Fibroblast of lung (primary cell): ENCODE results near the gene SPRR1B. TPM values are rescaled to one million over a fixed set of nuclear protein-coding genes. Genes with fewer than 3 reads are reported as not detected.

Experiments used
- DNase-seq, 2 donors: peaks; one replicate each; pipeline versions ENCODE4 v3.0.0 to v3.0.0-alpha.2; 2010; ENCODE audit warnings: low read depth in 2 of 2
- H2AFZ ChIP-seq: 2 replicates; pipeline ENCODE4 v1.5.1; 2012; ENCODE audit warnings: low read length, control low read depth, inconsistent platforms
- H3K27ac ChIP-seq: 2 replicates; pipeline ENCODE4 v1.5.1; 2011; ENCODE audit warnings: low read length, control low read depth; ENCODE audit not compliant: insufficient read depth
- H3K27me3 ChIP-seq: 2 replicates; pipeline ENCODE4 v1.5.1; 2011; ENCODE audit warnings: mild to moderate bottlenecking, low read length; ENCODE audit not compliant: control insufficient read depth, insufficient read depth
- H3K36me3 ChIP-seq: 2 replicates; pipeline ENCODE4 v1.5.1; 2011; ENCODE audit warnings: low read length; ENCODE audit not compliant: control insufficient read depth, insufficient read depth
- H3K4me1 ChIP-seq: 2 replicates; pipeline ENCODE4 v1.5.1; 2011; ENCODE audit warnings: low read length; ENCODE audit not compliant: control insufficient read depth, insufficient read depth; ENCODE audit errors: extremely low read depth
- H3K4me2 ChIP-seq: 2 replicates; pipeline ENCODE4 v1.5.1; 2011; ENCODE audit warnings: low read length, control low read depth; ENCODE audit not compliant: insufficient read depth; ENCODE audit errors: extremely low read depth
- H3K4me3 ChIP-seq, 4 experiments: fragments of 200-600 bp in 1 of 4; sonication (generic) in 1 of 4; replicated peaks in 1 of 4; 2 replicates each; pipeline ENCODE4 v1.5.1; 2011 to 2016; ENCODE audit warnings: low read length in 4 of 4, low read depth in 3 of 4, mild to moderate bottlenecking in 3 of 4, control low read depth in 2 of 4, inconsistent platforms in 1 of 4, mixed read lengths in 1 of 4; ENCODE audit not compliant: insufficient read depth in 1 of 4; ENCODE audit errors: control extremely low read depth in 1 of 4
- H3K79me2 ChIP-seq: 2 replicates; pipeline ENCODE4 v1.5.1; 2012; ENCODE audit warnings: mild to moderate bottlenecking, low read length, inconsistent platforms; ENCODE audit not compliant: control insufficient read depth, insufficient read depth
- H3K9ac ChIP-seq: 2 replicates; pipeline ENCODE4 v1.5.1; 2011; ENCODE audit warnings: mild to moderate bottlenecking, low read length, control low read depth; ENCODE audit not compliant: insufficient read depth
- H3K9me3 ChIP-seq: 2 replicates; pipeline ENCODE4 v1.5.1; 2012; ENCODE audit warnings: low read depth, low read length; ENCODE audit not compliant: control insufficient read depth, insufficient read depth
- H4K20me1 ChIP-seq: 2 replicates; pipeline ENCODE4 v1.5.1; 2011; ENCODE audit warnings: low read length; ENCODE audit not compliant: control insufficient read depth, insufficient read depth; ENCODE audit errors: extremely low read depth
- EZH2 ChIP-seq: IDR thresholded peaks from 2 replicates; pipeline ENCODE4 v1.5.1; 2012; ENCODE audit warnings: low read length, control low read depth, mild to moderate bottlenecking; ENCODE audit errors: missing control alignments
- polyA plus RNA-seq, 2 donors: library from polyadenylated mRNA; depleted of rRNA in 1 of 2; stranded (reverse) in 1 of 2; unstranded in 1 of 2; fragments of >200 nt; gene quantifications; 2 replicates each; pipeline ENCODE4 v1.2.1, GENCODE V29; 2011 to 2012; ENCODE audit warnings: missing spikeins in 1 of 2
- total RNA-seq: library from RNA; depleted of rRNA; stranded (reverse); fragments of >200 nt; gene quantifications from 2 replicates; pipeline ENCODE4 v1.2.1, GENCODE V29; 2014
- TF ChIP-seq, protein P1 (sequence below), 2 donors: IDR thresholded peaks in 1 of 2; conservative IDR thresholded peaks in 1 of 2; 1 replicate in 1 of 2; 2 replicates in 1 of 2; pipeline ENCODE4 v1.5.1; 2011 to 2012; ENCODE audit warnings: low read length in 2 of 2, control low read depth in 1 of 2, inconsistent platforms in 1 of 2, low read depth in 1 of 2, mild to moderate bottlenecking in 1 of 2

The SPRR1B gene
- total and polyA plus RNA-seq, 2 donors (not counting 1 experiment from before 2014, with no cell fraction given) = not detected

DNA sequence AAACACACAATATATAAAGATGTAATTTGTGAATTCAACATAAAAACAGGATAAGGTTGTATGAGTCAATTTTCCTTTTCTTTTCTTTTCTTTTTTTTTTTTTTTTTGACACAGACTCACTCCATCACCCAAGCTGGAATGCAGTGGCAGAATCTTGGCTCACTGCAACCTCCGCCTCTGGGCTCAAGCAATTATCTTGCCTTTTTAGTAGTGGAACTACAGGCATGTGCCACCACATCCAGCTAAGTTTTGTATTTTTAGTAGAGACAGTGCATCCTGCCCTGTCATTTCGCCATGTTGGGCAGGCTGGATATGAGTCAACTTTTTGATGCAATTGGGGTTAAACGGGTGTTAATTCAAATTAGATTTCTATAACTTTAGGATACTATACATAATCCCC, 50.7 kb downstream of the SPRR1B start:
- H3K4me3 ChIP-seq = no peak overlapping the region
- H3K4me1 ChIP-seq = no peaks in the 10 kb centered on the region
- no peak overlapping the region for H3K9ac ChIP-seq
- no peak overlapping the region for H2AFZ ChIP-seq
- H4K20me1 ChIP-seq = no peaks in the 10 kb centered on the region
- no peak overlapping the region for H3K4me2 ChIP-seq
- H3K27ac ChIP-seq = no peak overlapping the region
- no peaks in the 10 kb centered on the region for H3K27me3 ChIP-seq
- no peaks in the 10 kb centered on the region for H3K79me2 ChIP-seq
- H3K36me3 ChIP-seq = no peaks in the 10 kb centered on the region
- TF ChIP-seq, protein P1, sequence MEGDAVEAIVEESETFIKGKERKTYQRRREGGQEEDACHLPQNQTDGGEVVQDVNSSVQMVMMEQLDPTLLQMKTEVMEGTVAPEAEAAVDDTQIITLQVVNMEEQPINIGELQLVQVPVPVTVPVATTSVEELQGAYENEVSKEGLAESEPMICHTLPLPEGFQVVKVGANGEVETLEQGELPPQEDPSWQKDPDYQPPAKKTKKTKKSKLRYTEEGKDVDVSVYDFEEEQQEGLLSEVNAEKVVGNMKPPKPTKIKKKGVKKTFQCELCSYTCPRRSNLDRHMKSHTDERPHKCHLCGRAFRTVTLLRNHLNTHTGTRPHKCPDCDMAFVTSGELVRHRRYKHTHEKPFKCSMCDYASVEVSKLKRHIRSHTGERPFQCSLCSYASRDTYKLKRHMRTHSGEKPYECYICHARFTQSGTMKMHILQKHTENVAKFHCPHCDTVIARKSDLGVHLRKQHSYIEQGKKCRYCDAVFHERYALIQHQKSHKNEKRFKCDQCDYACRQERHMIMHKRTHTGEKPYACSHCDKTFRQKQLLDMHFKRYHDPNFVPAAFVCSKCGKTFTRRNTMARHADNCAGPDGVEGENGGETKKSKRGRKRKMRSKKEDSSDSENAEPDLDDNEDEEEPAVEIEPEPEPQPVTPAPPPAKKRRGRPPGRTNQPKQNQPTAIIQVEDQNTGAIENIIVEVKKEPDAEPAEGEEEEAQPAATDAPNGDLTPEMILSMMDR (conservative IDR thresholded peaks at IDR 0.05 in 1 of 2, IDR thresholded peaks at IDR 0.05 in 1 of 2; ENCODE audit: low read depth in 1 of 2, low read length in 2 of 2) = no peak
- no peak for TF ChIP-seq EZH2
- no peaks in the 10 kb centered on the region for H3K9me3 ChIP-seq
- DNase-seq = peak in 1 of 2 donors; percentile 19

Other genes starting within 250 kb of the SPRR1B start
- gene LCE1E, start 244.9 kb upstream of the SPRR1B start, total RNA-seq = not detected in 2 replicates
- 0.08 and 0.14 TPM in 2 replicates for gene LCE1E, start 244.9 kb upstream of the SPRR1B start, polyA plus RNA-seq
- not detected in 2 replicates for gene LCE1D, start 234.5 kb upstream of the SPRR1B start, total RNA-seq
- gene LCE1D, start 234.5 kb upstream of the SPRR1B start, polyA plus RNA-seq = not detected in 2 replicates
- not detected in 2 replicates for gene LCE1C, start 224.6 kb upstream of the SPRR1B start, total RNA-seq
- not detected in 2 replicates for gene LCE1C, start 224.6 kb upstream of the SPRR1B start, polyA plus RNA-seq
- not detected in 2 replicates for gene LCE1B, start 219.2 kb upstream of the SPRR1B start, total RNA-seq
- gene LCE1B, start 219.2 kb upstream of the SPRR1B start, polyA plus RNA-seq = not detected in 2 replicates
- gene LCE1A, start 203.7 kb upstream of the SPRR1B start, total RNA-seq = not detected in 2 replicates
- not detected in 2 replicates for gene LCE1A, start 203.7 kb upstream of the SPRR1B start, polyA plus RNA-seq
- not detected in 2 replicates for gene LCE6A, start 188.3 kb upstream of the SPRR1B start, total RNA-seq
- not detected in 2 replicates for gene LCE6A, start 188.3 kb upstream of the SPRR1B start, polyA plus RNA-seq
- gene LCE7A, start 171.2 kb upstream of the SPRR1B start, total RNA-seq = not detected in 2 replicates
- not detected in 2 replicates for gene LCE7A, start 171.2 kb upstream of the SPRR1B start, polyA plus RNA-seq
- 0.17 TPM in 1 of 2 replicates, not detected in the other for gene SMCP, start 152.9 kb upstream of the SPRR1B start, total RNA-seq
- 0.12 TPM in 1 of 2 replicates, not detected in the other for gene SMCP, start 152.9 kb upstream of the SPRR1B start, polyA plus RNA-seq
- gene IVL, start 122.7 kb upstream of the SPRR1B start, total RNA-seq = not detected in 2 replicates
- 0.10 and 0.34 TPM in 2 replicates for gene IVL, start 122.7 kb upstream of the SPRR1B start, polyA plus RNA-seq
- not detected in 2 replicates for gene SPRR5, start 84.0 kb upstream of the SPRR1B start, total RNA-seq
- gene SPRR5, start 84.0 kb upstream of the SPRR1B start, polyA plus RNA-seq = not detected in 2 replicates
- gene SPRR4, start 60.6 kb upstream of the SPRR1B start, total RNA-seq = not detected in 2 replicates
- gene SPRR4, start 60.6 kb upstream of the SPRR1B start, polyA plus RNA-seq = not detected in 2 replicates
- gene SPRR1A, start 47.1 kb upstream of the SPRR1B start, total RNA-seq = not detected in 2 replicates
- gene SPRR1A, start 47.1 kb upstream of the SPRR1B start, polyA plus RNA-seq = not detected in 2 replicates
- gene SPRR3, start 29.5 kb upstream of the SPRR1B start, total RNA-seq = not detected in 2 replicates
- gene SPRR3, start 29.5 kb upstream of the SPRR1B start, polyA plus RNA-seq = not detected in 2 replicates
- gene SPRR2D, start 9.9 kb downstream of the SPRR1B start, total RNA-seq = not detected in 2 replicates
- not detected in 2 replicates for gene SPRR2D, start 9.9 kb downstream of the SPRR1B start, polyA plus RNA-seq
- gene SPRR2A, start 26.3 kb downstream of the SPRR1B start, total RNA-seq = not detected in 2 replicates
- not detected in 2 replicates for gene SPRR2A, start 26.3 kb downstream of the SPRR1B start, polyA plus RNA-seq
- not detected in 2 replicates for gene SPRR2B, start 40.4 kb downstream of the SPRR1B start, total RNA-seq
- not detected in 2 replicates for gene SPRR2B, start 40.4 kb downstream of the SPRR1B start, polyA plus RNA-seq
- not detected in 2 replicates for gene SPRR2E, start 63.3 kb downstream of the SPRR1B start, total RNA-seq
- gene SPRR2E, start 63.3 kb downstream of the SPRR1B start, polyA plus RNA-seq = not detected in 2 replicates
- gene SPRR2F, start 82.3 kb downstream of the SPRR1B start, total RNA-seq = not detected in 2 replicates
- gene SPRR2F, start 82.3 kb downstream of the SPRR1B start, polyA plus RNA-seq = not detected in 2 replicates
- gene SPRR2G, start 119.7 kb downstream of the SPRR1B start, total RNA-seq = not detected in 2 replicates
- not detected in 2 replicates for gene SPRR2G, start 119.7 kb downstream of the SPRR1B start, polyA plus RNA-seq
- not detected in 2 replicates for gene LELP1, start 172.2 kb downstream of the SPRR1B start, total RNA-seq
- not detected in 2 replicates for gene LELP1, start 172.2 kb downstream of the SPRR1B start, polyA plus RNA-seq
- not detected in 2 replicates for gene PRR9, start 186.4 kb downstream of the SPRR1B start, total RNA-seq
- gene PRR9, start 186.4 kb downstream of the SPRR1B start, polyA plus RNA-seq = not detected in 2 replicates
- not detected in 2 replicates for gene LORICRIN, start 228.5 kb downstream of the SPRR1B start, total RNA-seq
- not detected in 2 replicates for gene LORICRIN, start 228.5 kb downstream of the SPRR1B start, polyA plus RNA-seq